ENCODE data around the gene SPAG9. TPM values are rescaled to one million over a fixed set of nuclear protein-coding genes. Genes with fewer than 3 reads are reported as not detected.

Gene SPAG9
- total RNA-seq, 2 donors from 2014 or later: 46.0 to 67.0 TPM

DNA sequence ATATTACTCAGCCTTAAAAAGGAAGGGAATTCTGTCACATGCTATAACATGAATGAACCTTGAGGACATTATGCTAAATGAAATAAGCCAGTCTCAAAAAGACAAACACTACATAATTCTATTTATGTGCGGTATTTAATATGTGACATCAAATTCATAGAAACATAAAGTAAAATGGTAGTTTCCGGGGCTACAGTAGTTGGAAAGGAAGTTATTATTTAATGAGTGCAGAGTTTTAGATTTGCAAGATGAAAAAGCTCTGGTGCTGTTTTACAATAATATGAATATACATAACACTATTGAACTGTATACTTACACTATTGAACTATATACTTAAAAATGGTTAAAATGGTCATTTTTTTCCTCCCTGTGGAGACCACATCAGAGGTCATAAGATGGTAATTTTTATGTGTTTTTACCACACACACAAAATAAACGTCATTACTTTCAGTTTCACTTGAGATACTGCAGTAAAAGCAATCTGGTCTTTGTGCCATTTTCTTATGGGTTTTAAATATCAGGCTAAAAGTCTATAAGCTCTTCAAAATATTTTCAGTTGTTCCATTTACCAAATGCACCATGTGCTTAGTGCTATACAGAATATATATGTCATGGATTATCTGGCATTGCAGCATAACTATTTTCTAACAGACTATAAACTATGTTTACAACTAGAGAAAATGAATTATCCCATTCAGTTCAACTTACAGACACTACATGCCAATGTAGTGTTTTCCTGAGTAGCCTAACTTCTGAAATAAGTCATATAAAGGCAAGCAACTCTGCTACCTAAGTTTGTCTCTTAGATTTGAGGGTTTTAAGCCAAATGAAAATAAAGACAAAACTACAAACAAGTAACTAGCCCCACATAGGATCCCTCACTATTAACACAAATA, 90.9 kb downstream of the SPAG9 start:
- no peak overlapping the region for H3K9ac ChIP-seq (ENCODE audit: low read depth in 2 of 2, low read length in 2 of 2)
- intact Hi-C loops (cut with DNase I): no loop called here
- H3K4me1 ChIP-seq: no peaks in the 10 kb centered on the region
- H3K9me3 ChIP-seq: no peaks in the 10 kb centered on the region
- TF ChIP-seq, protein P1, sequence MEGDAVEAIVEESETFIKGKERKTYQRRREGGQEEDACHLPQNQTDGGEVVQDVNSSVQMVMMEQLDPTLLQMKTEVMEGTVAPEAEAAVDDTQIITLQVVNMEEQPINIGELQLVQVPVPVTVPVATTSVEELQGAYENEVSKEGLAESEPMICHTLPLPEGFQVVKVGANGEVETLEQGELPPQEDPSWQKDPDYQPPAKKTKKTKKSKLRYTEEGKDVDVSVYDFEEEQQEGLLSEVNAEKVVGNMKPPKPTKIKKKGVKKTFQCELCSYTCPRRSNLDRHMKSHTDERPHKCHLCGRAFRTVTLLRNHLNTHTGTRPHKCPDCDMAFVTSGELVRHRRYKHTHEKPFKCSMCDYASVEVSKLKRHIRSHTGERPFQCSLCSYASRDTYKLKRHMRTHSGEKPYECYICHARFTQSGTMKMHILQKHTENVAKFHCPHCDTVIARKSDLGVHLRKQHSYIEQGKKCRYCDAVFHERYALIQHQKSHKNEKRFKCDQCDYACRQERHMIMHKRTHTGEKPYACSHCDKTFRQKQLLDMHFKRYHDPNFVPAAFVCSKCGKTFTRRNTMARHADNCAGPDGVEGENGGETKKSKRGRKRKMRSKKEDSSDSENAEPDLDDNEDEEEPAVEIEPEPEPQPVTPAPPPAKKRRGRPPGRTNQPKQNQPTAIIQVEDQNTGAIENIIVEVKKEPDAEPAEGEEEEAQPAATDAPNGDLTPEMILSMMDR (IDR thresholded peaks at IDR 0.05): no peak
- H3K4me3 ChIP-seq: no peak overlapping the region
- DNase-seq: no peak
- H3K27ac ChIP-seq: peak overlapping the region; percentile 19
- H3K36me3 ChIP-seq: no peaks in the 10 kb centered on the region
- H3K27me3 ChIP-seq: no peaks in the 10 kb centered on the region

DNA sequence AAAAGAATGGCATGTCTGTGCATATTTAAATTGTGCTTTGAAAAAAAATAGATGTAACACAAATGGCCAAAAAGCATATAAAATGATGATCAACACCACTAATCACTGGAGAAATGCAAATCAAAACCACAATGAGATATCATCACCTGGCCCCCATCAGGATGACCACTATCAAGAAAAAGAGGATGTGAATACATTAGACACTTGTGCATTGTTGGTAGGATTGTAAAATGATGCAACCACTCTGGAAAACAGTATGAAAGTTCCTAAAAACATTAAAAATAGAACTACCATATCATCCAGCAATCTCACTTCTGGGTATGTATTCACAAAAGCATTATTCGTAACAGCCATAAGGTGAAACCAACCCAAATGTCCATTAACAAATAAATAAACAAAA, 91.5 kb downstream of the SPAG9 start:
- H3K4me3 ChIP-seq: no peak overlapping the region
- no peak overlapping the region for H3K9ac ChIP-seq (ENCODE audit: low read depth in 2 of 2, low read length in 2 of 2)
- H3K9me3 ChIP-seq: no peaks in the 10 kb centered on the region
- intact Hi-C loops (cut with DNase I): no loop called here
- H3K36me3 ChIP-seq: no peaks in the 10 kb centered on the region
- peak overlapping the region; percentile 19 for H3K27ac ChIP-seq
- DNase-seq: no peak
- no peaks in the 10 kb centered on the region for H3K4me1 ChIP-seq
- H3K27me3 ChIP-seq: no peaks in the 10 kb centered on the region
- TF ChIP-seq, protein P1 (IDR thresholded peaks at IDR 0.05): no peak

DNA sequence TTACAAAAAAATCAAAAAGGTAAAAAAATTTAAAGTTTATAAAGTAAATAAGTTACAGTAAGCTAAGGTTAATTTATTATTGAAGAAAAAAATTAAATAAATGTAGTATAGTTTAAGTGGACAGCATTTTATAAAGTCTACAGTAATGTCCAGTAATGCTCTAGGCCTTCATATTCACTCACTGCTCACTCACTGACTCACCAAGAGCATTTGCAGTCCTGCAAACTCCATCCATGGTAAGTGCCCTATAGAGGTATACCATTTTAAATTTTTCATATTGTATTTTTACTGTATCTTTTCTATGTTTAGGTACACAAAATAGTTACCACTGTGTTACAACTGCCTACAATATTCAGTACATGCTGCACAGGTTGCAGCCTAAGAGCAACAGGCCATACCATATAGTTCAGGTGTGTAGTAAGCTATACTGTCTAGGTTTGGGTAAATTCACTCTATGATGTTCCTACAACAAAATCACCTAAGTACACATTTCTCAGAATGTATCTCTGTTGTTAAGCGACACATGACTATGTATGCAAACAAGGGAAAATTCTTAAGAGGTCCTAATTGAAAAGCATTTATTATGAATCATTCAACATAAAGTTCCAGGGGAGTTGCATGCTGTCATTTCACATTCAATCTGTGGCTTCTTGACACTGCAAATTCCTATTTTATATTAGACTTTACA, 92.3 kb downstream of the SPAG9 start:
- Histone ChIP-seq H3K36me3 (no peaks in the 10 kb centered on the region), H3K4me1 (no peaks in the 10 kb centered on the region), H3K9ac (ENCODE audit: low read depth in 2 of 2, low read length in 2 of 2) (no peak overlapping the region), H3K9me3 (no peaks in the 10 kb centered on the region), H3K4me3 (no peak overlapping the region), H3K27ac (no peak overlapping the region), H3K27me3 (no peaks in the 10 kb centered on the region)
- intact Hi-C loops (cut with DNase I): no loop called here
- no peak for DNase-seq
- TF ChIP-seq, protein P1 (IDR thresholded peaks at IDR 0.05): no peak

DNA sequence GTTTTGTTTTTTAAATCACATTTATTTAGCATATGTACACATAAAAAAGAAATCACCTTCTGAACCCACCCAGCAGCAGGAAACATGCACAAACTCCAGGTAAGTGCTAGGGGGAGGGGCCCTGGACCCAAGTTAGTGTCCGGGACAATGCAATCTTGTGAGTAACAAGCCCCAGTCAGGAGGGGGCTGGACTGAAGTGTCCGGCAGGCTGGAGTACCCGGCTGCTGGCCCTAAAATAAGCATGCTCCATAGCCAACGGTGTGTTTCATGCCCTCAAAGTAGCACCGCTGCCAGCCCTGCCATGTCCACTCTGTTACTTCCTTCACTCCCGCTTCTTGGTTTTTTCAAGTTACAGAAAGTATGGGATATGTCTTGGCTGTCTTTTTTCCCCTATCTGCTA, 102.1 kb downstream of the SPAG9 start:
- Histone ChIP-seq H3K4me3 (no peak overlapping the region), H3K36me3 (no peaks in the 10 kb centered on the region), H3K9ac (ENCODE audit: low read depth in 2 of 2, low read length in 2 of 2) (no peak overlapping the region), H3K27me3 (no peaks in the 10 kb centered on the region), H3K9me3 (no peaks in the 10 kb centered on the region), H3K4me1 (no peaks in the 10 kb centered on the region), H3K27ac (no peak overlapping the region)
- intact Hi-C loops (cut with DNase I): no loop called here
- DNase-seq: no peak
- TF ChIP-seq, protein P1 (IDR thresholded peaks at IDR 0.05): no peak

DNA sequence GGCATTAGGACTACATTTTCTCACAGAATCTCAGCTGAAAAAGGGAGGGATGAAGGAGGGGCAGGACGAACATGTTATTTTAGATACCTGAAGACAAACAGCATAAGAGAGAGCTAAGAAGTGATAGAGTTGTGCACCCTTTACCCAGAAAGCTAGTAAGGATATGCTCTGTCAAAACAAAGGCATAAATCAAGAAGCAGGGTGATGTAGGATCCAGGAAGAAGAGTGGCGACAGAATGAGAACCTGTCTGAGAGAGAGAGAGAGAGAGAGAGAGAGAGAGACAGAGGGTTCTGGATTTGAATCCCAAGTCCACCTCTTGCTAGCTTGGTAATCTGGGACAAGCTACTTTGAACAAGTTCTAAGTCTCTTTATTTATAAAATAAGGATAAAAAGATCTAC, 103.4 kb downstream of the SPAG9 start:
- DNase-seq: no peak
- TF ChIP-seq, protein P1 (IDR thresholded peaks at IDR 0.05): no peak
- no peak overlapping the region for H3K27ac ChIP-seq
- no peaks in the 10 kb centered on the region for H3K36me3 ChIP-seq
- intact Hi-C loops (cut with DNase I): no loop called here
- H3K27me3 ChIP-seq: no peaks in the 10 kb centered on the region
- no peaks in the 10 kb centered on the region for H3K9me3 ChIP-seq
- H3K9ac ChIP-seq (ENCODE audit: low read depth in 2 of 2, low read length in 2 of 2): no peak overlapping the region
- no peak overlapping the region for H3K4me3 ChIP-seq
- H3K4me1 ChIP-seq: no peaks in the 10 kb centered on the region

Measured in colonic mucosa (tissue), 4 donors.